H9 (cell line): ENCODE data around the gene SPATA22. TPM values are rescaled to one million over a fixed set of nuclear protein-coding genes. Genes with fewer than 3 reads are reported as not detected.

Experiments used
- DNase-seq: peaks from one replicate; pipeline ENCODE4 v3.0.0-alpha.2; 2017
- H2AFZ ChIP-seq: one replicate; pipeline ENCODE4 v1.6.1; 2013; ENCODE audit warnings: mild to moderate bottlenecking, low read length, control low read depth, moderate library complexity
- H2AK5ac ChIP-seq: 2 replicates; pipeline ENCODE4 v1.6.1; 2013; ENCODE audit warnings: low read length, control low read depth, mixed read lengths; ENCODE audit not compliant: insufficient read length
- H2BK120ac ChIP-seq: one replicate; pipeline ENCODE4 v1.6.1; 2013; ENCODE audit warnings: low read depth, mild to moderate bottlenecking, low read length, control low read depth, inconsistent platforms; ENCODE audit not compliant: poor library complexity, severe bottlenecking
- H2BK12ac ChIP-seq: 2 replicates; pipeline ENCODE4 v1.6.1; 2013; ENCODE audit warnings: low read length, control low read depth, mixed read lengths, low read depth; ENCODE audit not compliant: insufficient read length
- H2BK15ac ChIP-seq: 2 replicates; pipeline ENCODE4 v1.6.1; 2013; ENCODE audit warnings: low read depth, low read length, control low read depth
- H2BK20ac ChIP-seq: one replicate; pipeline ENCODE4 v1.6.1; 2013; ENCODE audit warnings: low read depth, mild to moderate bottlenecking, low read length, control low read depth, inconsistent platforms; ENCODE audit not compliant: poor library complexity, severe bottlenecking
- H2BK5ac ChIP-seq: 2 replicates; pipeline ENCODE4 v1.6.1; 2013; ENCODE audit warnings: low read length, control low read depth, mixed read lengths; ENCODE audit not compliant: insufficient read length
- H3K14ac ChIP-seq: 2 replicates; pipeline ENCODE4 v1.6.1; 2013; ENCODE audit warnings: low read length, control low read depth; ENCODE audit not compliant: insufficient read depth
- H3K18ac ChIP-seq: 2 replicates; pipeline ENCODE4 v1.6.1; 2013; ENCODE audit warnings: low read depth, mild to moderate bottlenecking, mixed read lengths, low read length, control low read depth; ENCODE audit not compliant: insufficient read length
- H3K23ac ChIP-seq: 2 replicates; pipeline ENCODE4 v1.6.1; 2013; ENCODE audit warnings: low read length, control low read depth, mixed read lengths, low read depth; ENCODE audit not compliant: insufficient read length
- H3K23me2 ChIP-seq: 2 replicates; pipeline ENCODE4 v1.6.1; 2013; ENCODE audit warnings: low read depth, mild to moderate bottlenecking, mixed read lengths, low read length, control low read depth; ENCODE audit not compliant: insufficient read length, poor library complexity, severe bottlenecking
- H3K27ac ChIP-seq: 2 replicates; pipeline ENCODE4 v1.5.1; 2013; ENCODE audit warnings: low read length, control low read depth, mixed read lengths, low read depth; ENCODE audit not compliant: insufficient read length
- H3K27me3 ChIP-seq: 2 replicates; pipeline ENCODE4 v1.6.1; 2013; ENCODE audit warnings: low read length, control low read depth, inconsistent platforms; ENCODE audit not compliant: insufficient read depth
- H3K4ac ChIP-seq: 2 replicates; pipeline ENCODE4 v1.6.1; 2013; ENCODE audit warnings: low read depth, mild to moderate bottlenecking, control low read depth, inconsistent platforms, low read length, moderate library complexity
- H3K4me1 ChIP-seq: 2 replicates; pipeline ENCODE4 v1.6.1; 2013; ENCODE audit warnings: low read length, control low read depth, inconsistent platforms; ENCODE audit not compliant: insufficient read depth
- H3K4me2 ChIP-seq: 2 replicates; pipeline ENCODE4 v1.6.1; 2013; ENCODE audit warnings: low read length, control low read depth, mixed read lengths; ENCODE audit not compliant: insufficient read length, insufficient read depth
- H3K56ac ChIP-seq: 2 replicates; pipeline ENCODE4 v1.6.1; 2013; ENCODE audit warnings: low read depth, mild to moderate bottlenecking, mixed read lengths, low read length, control low read depth; ENCODE audit not compliant: insufficient read length
- H3K79me1 ChIP-seq: 2 replicates; pipeline ENCODE4 v1.6.1; 2013; ENCODE audit warnings: low read depth, mild to moderate bottlenecking, moderate library complexity, low read length, control low read depth, inconsistent platforms; ENCODE audit not compliant: insufficient read depth, poor library complexity, severe bottlenecking
- H3K79me2 ChIP-seq: 2 replicates; pipeline ENCODE4 v1.6.1; 2013; ENCODE audit warnings: low read length, control low read depth, inconsistent platforms; ENCODE audit not compliant: insufficient read depth
- H3K9ac ChIP-seq: 2 replicates; pipeline ENCODE4 v1.6.1; 2013; ENCODE audit warnings: low read length, control low read depth, mixed read lengths; ENCODE audit not compliant: insufficient read length; ENCODE audit errors: extremely low read depth
- H3K9me3 ChIP-seq: one replicate; pipeline ENCODE4 v1.6.1; 2013; ENCODE audit warnings: low read depth, low read length, inconsistent platforms; ENCODE audit not compliant: control insufficient read depth
- H3T11ph ChIP-seq: one replicate; pipeline ENCODE4 v1.6.1; 2013; ENCODE audit warnings: mild to moderate bottlenecking, low read length, control low read depth, inconsistent platforms
- H4K20me1 ChIP-seq: one replicate; pipeline ENCODE4 v1.6.1; 2013; ENCODE audit not compliant: control insufficient read depth, insufficient read length, insufficient read depth
- H4K5ac ChIP-seq: 2 replicates; pipeline ENCODE4 v1.6.1; 2013; ENCODE audit warnings: low read depth, mild to moderate bottlenecking, mixed read lengths, low read length, control low read depth; ENCODE audit not compliant: insufficient read length
- H4K8ac ChIP-seq: replicated peaks from 2 replicates; pipeline ENCODE4 v1.6.1; 2013; ENCODE audit warnings: low read length, control low read depth, mixed read lengths, low read depth; ENCODE audit not compliant: insufficient read length
- H4K91ac ChIP-seq: 2 replicates; pipeline ENCODE4 v1.6.1; 2013; ENCODE audit warnings: low read depth, mild to moderate bottlenecking, moderate library complexity, mixed read lengths, low read length, control low read depth; ENCODE audit not compliant: insufficient read length
- H3K27ac Mint-ChIP-seq, 3 experiments: 2 replicates in 2 of 3; 3 replicates in 1 of 3; pipeline ENCODE4 v1.8.0; 2020 to 2021; ENCODE audit warnings: mixed read lengths in 3 of 3, mild to moderate bottlenecking in 1 of 3, moderate library complexity in 1 of 3
- H3K27me3 Mint-ChIP-seq: 2 replicates; pipeline ENCODE4 v1.8.0; 2021; ENCODE audit warnings: low read depth, mild to moderate bottlenecking, moderate library complexity, mixed read lengths
- H3K36me3 Mint-ChIP-seq, 3 experiments: 2 replicates in 2 of 3; 3 replicates in 1 of 3; pipeline ENCODE4 v1.8.0; 2020 to 2021; ENCODE audit warnings: low read depth in 3 of 3, mixed read lengths in 3 of 3; ENCODE audit not compliant: insufficient read depth in 1 of 3
- H3K4me1 Mint-ChIP-seq, 2 experiments: 2 replicates each; pipeline ENCODE4 v1.8.0; 2020; ENCODE audit warnings: mixed read lengths in 2 of 2
- H3K4me3 Mint-ChIP-seq, 2 experiments: 2 replicates in 1 of 2; 3 replicates in 1 of 2; pipeline ENCODE4 v1.8.0; 2020 to 2021; ENCODE audit warnings: mild to moderate bottlenecking in 2 of 2, mixed read lengths in 2 of 2, moderate library complexity in 1 of 2
- H3K9me3 Mint-ChIP-seq, 2 experiments: 2 replicates in 1 of 2; 3 replicates in 1 of 2; pipeline ENCODE4 v1.8.0; 2020; ENCODE audit warnings: mild to moderate bottlenecking in 2 of 2, mixed read lengths in 2 of 2, moderate library complexity in 1 of 2
- WGBS: extraction: QIAGEN DNeasy Blood & Tissue Kit; methylation state at CpG from one replicate; pipeline ENCODE4 v1.1.7; 2013; ENCODE audit warnings: missing lambda C conversion rate, low lambda C conversion rate, mixed read lengths; ENCODE audit not compliant: insufficient read length; ENCODE audit errors: extremely low coverage; 5-methylcytosine and 5-hydroxymethylcytosine counted together
- total RNA-seq: library from RNA; stranded (reverse); gene quantifications from 2 replicates; pipeline ENCODE4 v1.2.1, GENCODE V29; 2021
- TF ChIP-seq, protein P1 (sequence below): fragments of 200-600 bp; sonication (generic); conservative IDR thresholded peaks from 3 replicates; pipeline ENCODE4 v1.8.0; 2021; ENCODE audit warnings: antibody characterized with exemption, mild to moderate bottlenecking

The SPATA22 gene
- total RNA-seq, 1 experiment from 2014 or later: not detected

DNA sequence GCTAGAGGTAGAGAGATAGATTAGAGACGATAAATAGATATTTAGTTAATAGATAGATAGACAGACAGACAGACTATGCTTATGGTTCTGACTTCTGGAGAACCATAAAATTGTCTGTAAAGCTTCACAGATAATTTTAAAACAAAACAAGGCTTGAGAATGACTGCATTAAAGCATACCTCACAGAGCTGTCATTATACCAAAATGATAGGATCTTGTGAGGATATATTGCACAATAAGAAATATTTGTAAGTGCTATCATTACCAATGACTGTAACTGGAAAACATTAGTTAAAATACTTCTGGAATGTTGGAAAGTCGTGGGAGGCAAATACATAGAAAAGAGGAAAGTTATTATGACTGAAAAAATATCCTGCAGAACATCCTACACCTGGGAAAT lies 69.8 kb downstream of the SPATA22 start:
- H3K4me2 ChIP-seq: no peak overlapping the region
- H3K9ac ChIP-seq: no peak overlapping the region
- no peak overlapping the region for H4K91ac ChIP-seq
- no peak overlapping the region for H3K18ac ChIP-seq
- H3K14ac ChIP-seq: no peak overlapping the region
- H2BK12ac ChIP-seq: no peak overlapping the region
- no peak overlapping the region for H3T11ph ChIP-seq
- H4K5ac ChIP-seq: no peak overlapping the region
- no peak overlapping the region for H3K4ac ChIP-seq
- H3K4me1 ChIP-seq: no peaks in the 10 kb centered on the region
- no peaks in the 10 kb centered on the region for H3K23me2 ChIP-seq
- H2BK5ac ChIP-seq: no peak overlapping the region
- H3K56ac ChIP-seq: no peak overlapping the region
- H3K27me3 ChIP-seq: no peaks in the 10 kb centered on the region
- H3K4me3 Mint-ChIP-seq: no peak overlapping the region
- H3K9me3 ChIP-seq: peaks cover 29% of the 10 kb centered on the region
- no peak overlapping the region for H2AFZ ChIP-seq
- H4K20me1 ChIP-seq: no peaks in the 10 kb centered on the region
- H2BK15ac ChIP-seq: no peak overlapping the region
- H3K27ac ChIP-seq: no peak overlapping the region
- H3K4me1 Mint-ChIP-seq: no peaks in the 10 kb centered on the region
- no peak overlapping the region for H2BK20ac ChIP-seq
- peaks cover 4% of the 10 kb centered on the region; the same call in 1 of the 2 replicates for H3K27me3 Mint-ChIP-seq
- no peak overlapping the region for H4K8ac ChIP-seq
- H2AK5ac ChIP-seq: no peak overlapping the region
- no peak overlapping the region for H3K27ac Mint-ChIP-seq
- no peaks in the 10 kb centered on the region for H3K79me1 ChIP-seq
- H3K79me2 ChIP-seq: no peaks in the 10 kb centered on the region
- peaks cover 62 to 85% of the 10 kb centered on the region in 2 experiments for H3K9me3 Mint-ChIP-seq
- whole genome bisulfite sequencing: 100% methylated on average over 1 of the region's 2 CpGs
- no peak overlapping the region for H3K23ac ChIP-seq
- no peak overlapping the region for H2BK120ac ChIP-seq
- TF ChIP-seq, protein P1, sequence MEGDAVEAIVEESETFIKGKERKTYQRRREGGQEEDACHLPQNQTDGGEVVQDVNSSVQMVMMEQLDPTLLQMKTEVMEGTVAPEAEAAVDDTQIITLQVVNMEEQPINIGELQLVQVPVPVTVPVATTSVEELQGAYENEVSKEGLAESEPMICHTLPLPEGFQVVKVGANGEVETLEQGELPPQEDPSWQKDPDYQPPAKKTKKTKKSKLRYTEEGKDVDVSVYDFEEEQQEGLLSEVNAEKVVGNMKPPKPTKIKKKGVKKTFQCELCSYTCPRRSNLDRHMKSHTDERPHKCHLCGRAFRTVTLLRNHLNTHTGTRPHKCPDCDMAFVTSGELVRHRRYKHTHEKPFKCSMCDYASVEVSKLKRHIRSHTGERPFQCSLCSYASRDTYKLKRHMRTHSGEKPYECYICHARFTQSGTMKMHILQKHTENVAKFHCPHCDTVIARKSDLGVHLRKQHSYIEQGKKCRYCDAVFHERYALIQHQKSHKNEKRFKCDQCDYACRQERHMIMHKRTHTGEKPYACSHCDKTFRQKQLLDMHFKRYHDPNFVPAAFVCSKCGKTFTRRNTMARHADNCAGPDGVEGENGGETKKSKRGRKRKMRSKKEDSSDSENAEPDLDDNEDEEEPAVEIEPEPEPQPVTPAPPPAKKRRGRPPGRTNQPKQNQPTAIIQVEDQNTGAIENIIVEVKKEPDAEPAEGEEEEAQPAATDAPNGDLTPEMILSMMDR: no peak
- DNase-seq: no peak
- peaks cover 0 to 19% (median 0%) of the 10 kb centered on the region in 3 experiments; a peak in 2 of 7 replicates for H3K36me3 Mint-ChIP-seq
